ENCODE measurements around the gene RBM4.

DNA sequence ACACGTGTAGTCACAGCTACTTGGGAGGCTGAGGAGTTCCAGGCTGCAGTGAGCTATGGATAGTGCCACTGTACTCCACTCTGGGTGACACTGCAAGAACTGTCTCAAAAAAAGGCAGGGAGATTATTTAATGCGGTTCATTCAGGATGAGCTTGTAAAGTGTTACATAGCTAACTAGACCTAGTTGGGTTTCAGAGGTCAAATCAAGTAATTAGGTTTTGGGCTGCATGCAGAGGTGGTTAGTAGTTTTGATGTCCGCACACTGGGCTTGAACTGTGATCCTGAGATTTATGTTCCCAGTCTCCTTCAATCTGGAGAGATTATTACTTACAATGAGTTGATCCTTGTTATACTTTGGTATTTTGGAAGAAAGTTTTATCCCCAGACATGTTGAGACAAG is 2.1 kb upstream of the RBM4 start:
- TF ChIP-seq, protein P1, sequence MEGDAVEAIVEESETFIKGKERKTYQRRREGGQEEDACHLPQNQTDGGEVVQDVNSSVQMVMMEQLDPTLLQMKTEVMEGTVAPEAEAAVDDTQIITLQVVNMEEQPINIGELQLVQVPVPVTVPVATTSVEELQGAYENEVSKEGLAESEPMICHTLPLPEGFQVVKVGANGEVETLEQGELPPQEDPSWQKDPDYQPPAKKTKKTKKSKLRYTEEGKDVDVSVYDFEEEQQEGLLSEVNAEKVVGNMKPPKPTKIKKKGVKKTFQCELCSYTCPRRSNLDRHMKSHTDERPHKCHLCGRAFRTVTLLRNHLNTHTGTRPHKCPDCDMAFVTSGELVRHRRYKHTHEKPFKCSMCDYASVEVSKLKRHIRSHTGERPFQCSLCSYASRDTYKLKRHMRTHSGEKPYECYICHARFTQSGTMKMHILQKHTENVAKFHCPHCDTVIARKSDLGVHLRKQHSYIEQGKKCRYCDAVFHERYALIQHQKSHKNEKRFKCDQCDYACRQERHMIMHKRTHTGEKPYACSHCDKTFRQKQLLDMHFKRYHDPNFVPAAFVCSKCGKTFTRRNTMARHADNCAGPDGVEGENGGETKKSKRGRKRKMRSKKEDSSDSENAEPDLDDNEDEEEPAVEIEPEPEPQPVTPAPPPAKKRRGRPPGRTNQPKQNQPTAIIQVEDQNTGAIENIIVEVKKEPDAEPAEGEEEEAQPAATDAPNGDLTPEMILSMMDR (conservative IDR thresholded peaks at IDR 0.05; ENCODE audit: low read depth, low read length), result no peak
- TF ChIP-seq EZH2 (IDR thresholded peaks at IDR 0.05; ENCODE audit: low read length, unreplicated experiment), result no peak
- no peak for TF ChIP-seq EZH2phosphoT487 (IDR thresholded peaks at IDR 0.05; ENCODE audit: borderline replicate concordance, low read length)
